GM12875 (cell line): ENCODE measurements around the gene ARMH4.

Source experiments
- H3K4me3 ChIP-seq: one replicate; pipeline ENCODE4 v1.5.1; 2011; ENCODE audit warnings: low read depth, low read length, control low read depth
- CTCF ChIP-seq: IDR thresholded peaks from 2 replicates; pipeline ENCODE4 v1.5.1; 2011; ENCODE audit warnings: low read depth, mild to moderate bottlenecking, control low read depth, inconsistent platforms, low read length, moderate library complexity, borderline replicate concordance; ENCODE audit not compliant: insufficient read depth

The ARMH4 gene

DNA sequence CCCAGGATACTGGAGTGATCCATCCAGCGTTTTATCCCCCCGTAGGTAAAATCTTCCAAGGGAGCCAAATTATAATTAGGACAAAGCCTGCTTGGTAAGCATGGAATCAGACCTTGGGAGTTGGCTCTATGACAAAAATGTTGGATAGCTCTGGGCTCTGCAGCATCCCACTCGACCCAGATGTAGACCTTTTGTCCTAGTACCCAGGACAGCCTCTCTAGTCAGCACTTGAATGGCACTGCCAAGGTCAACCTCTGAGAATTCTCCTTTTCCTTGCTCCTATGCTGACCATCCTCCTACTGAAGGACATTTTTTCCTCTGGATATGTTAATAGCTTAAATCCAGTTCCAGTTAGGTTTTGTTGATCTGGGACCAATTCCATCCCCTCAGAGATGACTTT lies 181.4 kb downstream of the ARMH4 start:
- no peak overlapping the region for H3K4me3 ChIP-seq
- TF ChIP-seq CTCF = no peak

DNA sequence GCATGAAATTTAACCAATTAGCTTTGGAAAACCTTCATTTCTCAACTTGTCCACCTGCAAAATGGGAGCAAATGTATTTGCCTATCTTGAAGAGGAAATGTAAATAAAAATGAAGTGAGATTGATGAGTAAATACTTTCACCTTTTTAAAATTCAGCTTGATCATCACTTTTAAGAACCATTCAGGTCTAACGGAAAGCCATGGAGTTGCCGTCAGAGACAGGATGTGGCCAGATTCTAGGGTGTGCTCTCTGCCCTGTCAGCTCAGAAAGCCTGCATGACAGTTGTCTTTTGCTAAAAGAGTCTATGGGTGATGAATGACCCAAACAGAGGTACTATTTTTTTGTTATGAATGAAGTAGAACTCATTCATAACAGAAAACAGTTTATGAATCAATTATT lies 181.8 kb downstream of the ARMH4 start:
- H3K4me3 ChIP-seq = no peak overlapping the region
- no peak for TF ChIP-seq CTCF

DNA sequence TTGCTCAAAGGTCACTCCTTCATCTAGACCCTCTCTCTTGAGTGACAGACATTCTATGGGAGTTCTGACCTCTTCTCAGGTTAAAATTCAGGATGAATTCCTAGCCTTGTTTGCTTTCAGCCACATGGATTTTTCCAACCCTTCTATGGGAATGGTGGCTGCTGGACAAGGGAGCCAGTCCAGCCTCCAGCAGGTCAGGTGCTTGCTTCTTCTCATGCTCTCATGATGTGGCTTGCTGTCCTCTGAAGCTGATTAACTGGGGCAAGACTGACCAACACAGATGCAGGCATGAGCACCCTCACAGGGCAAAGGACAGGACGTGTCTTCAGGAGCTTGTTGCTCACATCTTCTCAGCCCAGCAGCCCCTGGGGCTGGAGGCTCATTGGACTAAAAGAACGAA lies 188.9 kb downstream of the ARMH4 start:
- no peak for TF ChIP-seq CTCF
- H3K4me3 ChIP-seq = no peak overlapping the region

GRCh38 chr14:57962325-57963035 lies 189.5 kb downstream of the ARMH4 start:
- TF ChIP-seq CTCF = no peak
- H3K4me3 ChIP-seq = no peak overlapping the region

- no peak for TF ChIP-seq CTCF
- no peak overlapping the region for H3K4me3 ChIP-seq
Measured at GRCh38 chr14:57961786-57962060, 190.3 kb downstream of the ARMH4 start.

DNA sequence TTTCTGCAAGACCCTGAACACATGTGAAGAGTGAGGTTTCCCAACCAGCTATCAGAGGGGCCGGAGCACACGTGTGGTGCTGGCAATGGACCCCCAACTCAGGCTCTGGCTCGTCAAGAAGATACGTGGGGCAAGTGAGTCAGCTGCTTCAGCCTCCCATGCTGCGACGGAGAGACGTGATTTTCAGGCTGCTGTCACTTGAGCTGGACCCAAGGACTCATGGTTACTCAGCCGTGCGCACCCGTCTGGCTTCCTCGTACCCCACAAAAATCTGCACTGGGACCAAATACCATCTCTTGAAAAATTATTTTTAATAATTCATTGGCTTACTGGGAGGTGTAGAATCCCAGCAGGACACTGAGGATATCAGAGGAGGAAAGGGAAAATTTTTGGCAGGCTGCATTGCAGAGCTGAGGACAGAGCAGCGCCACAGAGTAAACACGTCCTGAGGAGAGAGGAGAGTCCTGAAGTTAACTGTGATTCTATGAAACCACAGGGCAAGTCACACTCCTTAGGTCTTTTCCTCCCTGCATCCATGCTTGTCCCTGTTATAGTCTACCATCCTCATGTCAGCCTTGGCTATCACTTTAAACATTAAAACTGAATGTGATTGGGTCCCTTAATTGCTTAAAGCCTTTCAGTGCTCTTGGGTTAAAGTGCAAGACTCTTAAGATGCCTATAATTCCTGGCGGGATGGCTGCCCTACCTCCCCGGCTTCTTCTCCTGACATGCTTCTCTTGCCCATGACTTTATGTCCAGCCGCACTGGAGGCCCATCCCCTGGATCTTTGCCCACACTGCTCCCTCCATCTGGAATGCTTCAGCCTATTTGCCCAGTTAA lies 190.8 kb downstream of the ARMH4 start:
- no peak for TF ChIP-seq CTCF
- no peak overlapping the region for H3K4me3 ChIP-seq

- no peak overlapping the region for H3K4me3 ChIP-seq
- TF ChIP-seq CTCF = no peak
Measured at GRCh38 chr14:57957441-57957840, 194.6 kb downstream of the ARMH4 start.
